Nephron progenitor cell (in vitro differentiated cells): ENCODE measurements around the gene MDM1.

ENCODE experiments used
- DNase-seq: peaks from one replicate; pipeline ENCODE4 v3.0.0; 2021
- H3K27ac Mint-ChIP-seq: 2 replicates; pipeline ENCODE4 v1.8.0; 2021; ENCODE audit warnings: mild to moderate bottlenecking, moderate library complexity, mixed read lengths
- H3K27me3 Mint-ChIP-seq: 2 replicates; pipeline ENCODE4 v1.8.0; 2021; ENCODE audit warnings: mild to moderate bottlenecking, low read depth, mixed read lengths; ENCODE audit not compliant: poor library complexity
- H3K36me3 Mint-ChIP-seq: 2 replicates; pipeline ENCODE4 v1.8.0; 2021; ENCODE audit warnings: low read depth, mixed read lengths
- H3K4me1 Mint-ChIP-seq: 2 replicates; pipeline ENCODE4 v1.8.0; 2021; ENCODE audit warnings: mixed read lengths
- H3K4me3 Mint-ChIP-seq: 2 replicates; pipeline ENCODE4 v1.8.0; 2021; ENCODE audit warnings: mild to moderate bottlenecking, moderate library complexity, mixed read lengths
- H3K9me3 Mint-ChIP-seq: 2 replicates; pipeline ENCODE4 v1.8.0; 2021; ENCODE audit warnings: mild to moderate bottlenecking, moderate library complexity, mixed read lengths
- CTCF ChIP-seq: fragments of 200-600 bp; sonication (generic); IDR thresholded peaks from 2 replicates; pipeline ENCODE4 v1.5.0; 2021; ENCODE audit warnings: antibody characterized with exemption

Gene MDM1

GRCh38 chr12:68350753-68351152, 18.6 kb upstream of the MDM1 start:
- H3K27ac Mint-ChIP-seq = no peak overlapping the region
- H3K4me1 Mint-ChIP-seq = peaks cover 11% of the 10 kb centered on the region
- DNase-seq = no peak
- peaks cover 9% of the 10 kb centered on the region for H3K27me3 Mint-ChIP-seq
- H3K36me3 Mint-ChIP-seq = no peaks in the 10 kb centered on the region
- TF ChIP-seq CTCF = no peak
- H3K4me3 Mint-ChIP-seq = no peak overlapping the region
- H3K9me3 Mint-ChIP-seq = no peaks in the 10 kb centered on the region

DNA sequence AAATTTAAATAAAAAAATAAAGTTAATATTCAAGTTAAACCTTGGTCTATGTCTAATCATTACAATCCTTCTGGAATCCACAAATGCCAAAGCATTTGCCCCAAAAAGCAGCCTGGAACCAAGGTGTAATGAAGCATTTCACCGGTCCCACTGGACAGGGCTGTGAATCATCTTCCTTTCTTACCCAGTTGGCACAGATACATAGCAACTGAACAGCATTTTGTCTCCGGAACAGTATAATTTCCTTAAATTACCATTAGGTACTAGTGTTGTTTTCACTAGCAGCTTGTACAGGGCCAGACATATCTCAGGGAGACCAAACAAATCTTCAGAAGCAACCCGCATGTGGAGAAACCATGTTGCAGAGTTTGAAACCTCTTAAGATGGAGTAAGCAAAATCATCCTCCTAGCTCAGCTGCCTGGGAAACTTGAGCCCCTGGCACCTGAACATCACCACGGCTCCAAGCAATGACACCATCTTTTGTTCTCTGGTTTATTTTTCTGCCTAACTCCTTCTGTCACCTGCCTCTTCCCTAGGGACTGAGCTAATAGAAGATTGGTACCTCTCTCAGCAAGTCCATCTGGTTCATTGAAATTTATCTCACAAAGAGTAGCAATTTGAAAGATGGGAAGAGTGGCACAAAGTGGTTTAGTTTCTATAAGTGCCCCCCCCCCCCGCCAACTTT, 17.9 kb upstream of the MDM1 start:
- no peaks in the 10 kb centered on the region for H3K36me3 Mint-ChIP-seq
- peaks cover 11% of the 10 kb centered on the region for H3K4me1 Mint-ChIP-seq
- H3K9me3 Mint-ChIP-seq = no peaks in the 10 kb centered on the region
- no peak overlapping the region for H3K4me3 Mint-ChIP-seq
- H3K27ac Mint-ChIP-seq = peak overlapping the region; percentile 21
- DNase-seq = no peak
- no peak for TF ChIP-seq CTCF
- peaks cover 9% of the 10 kb centered on the region for H3K27me3 Mint-ChIP-seq

DNA sequence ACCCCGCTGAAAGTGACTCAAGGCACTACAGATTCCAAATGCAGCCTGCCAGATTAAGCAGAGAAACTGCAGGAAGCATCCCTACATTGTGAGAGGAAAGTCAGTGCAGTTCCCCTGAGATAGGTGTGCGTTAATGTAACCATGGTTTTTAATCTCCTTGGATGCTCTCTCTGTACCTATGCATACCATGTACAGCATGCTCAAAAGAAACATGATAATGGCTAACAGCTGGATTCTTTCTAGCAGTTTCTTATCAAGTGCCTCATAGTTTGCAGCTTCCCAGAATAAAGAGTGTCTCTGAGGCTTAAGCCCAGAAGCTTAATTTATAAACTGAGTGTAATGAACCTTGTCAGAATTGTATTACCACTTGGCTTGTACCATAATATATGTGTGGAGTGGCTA, 17.1 kb upstream of the MDM1 start:
- peaks cover 9% of the 10 kb centered on the region for H3K27me3 Mint-ChIP-seq
- no peaks in the 10 kb centered on the region for H3K9me3 Mint-ChIP-seq
- TF ChIP-seq CTCF = no peak
- no peak for DNase-seq
- H3K36me3 Mint-ChIP-seq = no peaks in the 10 kb centered on the region
- H3K27ac Mint-ChIP-seq = no peak overlapping the region
- peaks cover 11% of the 10 kb centered on the region for H3K4me1 Mint-ChIP-seq
- no peak overlapping the region for H3K4me3 Mint-ChIP-seq

GRCh38 chr12:68348419-68348818, 16.3 kb upstream of the MDM1 start:
- no peaks in the 10 kb centered on the region for H3K9me3 Mint-ChIP-seq
- no peak overlapping the region for H3K27ac Mint-ChIP-seq
- TF ChIP-seq CTCF = no peak
- H3K36me3 Mint-ChIP-seq = no peaks in the 10 kb centered on the region
- no peak for DNase-seq
- no peak overlapping the region for H3K4me3 Mint-ChIP-seq
- peaks cover 9% of the 10 kb centered on the region for H3K27me3 Mint-ChIP-seq
- peaks cover 11% of the 10 kb centered on the region for H3K4me1 Mint-ChIP-seq

DNA sequence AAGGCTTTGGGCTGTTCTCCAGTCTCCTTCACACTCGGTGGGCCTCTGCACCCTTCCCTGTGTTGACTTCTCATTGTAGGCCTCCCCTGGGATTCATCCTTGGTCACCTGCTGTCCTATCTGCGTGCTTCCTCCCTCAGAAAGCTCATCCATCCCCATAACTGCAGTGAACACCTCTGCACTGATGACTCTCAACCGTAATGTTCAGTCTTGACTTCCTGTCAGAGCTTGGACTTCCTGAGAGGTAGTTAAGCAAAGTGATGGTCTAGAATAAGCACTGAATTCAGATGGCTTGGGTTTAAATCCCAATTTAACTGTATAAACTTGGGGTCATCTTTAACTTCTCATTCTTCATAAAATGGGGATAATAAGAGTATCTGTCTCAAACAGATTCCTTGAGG, 13.6 kb upstream of the MDM1 start:
- no peak for TF ChIP-seq CTCF
- no peak overlapping the region for H3K4me3 Mint-ChIP-seq
- peaks cover 3% of the 10 kb centered on the region for H3K27me3 Mint-ChIP-seq
- H3K27ac Mint-ChIP-seq = no peak overlapping the region
- DNase-seq = no peak
- H3K36me3 Mint-ChIP-seq = no peaks in the 10 kb centered on the region
- H3K4me1 Mint-ChIP-seq = peaks cover 10% of the 10 kb centered on the region
- no peaks in the 10 kb centered on the region for H3K9me3 Mint-ChIP-seq

DNA sequence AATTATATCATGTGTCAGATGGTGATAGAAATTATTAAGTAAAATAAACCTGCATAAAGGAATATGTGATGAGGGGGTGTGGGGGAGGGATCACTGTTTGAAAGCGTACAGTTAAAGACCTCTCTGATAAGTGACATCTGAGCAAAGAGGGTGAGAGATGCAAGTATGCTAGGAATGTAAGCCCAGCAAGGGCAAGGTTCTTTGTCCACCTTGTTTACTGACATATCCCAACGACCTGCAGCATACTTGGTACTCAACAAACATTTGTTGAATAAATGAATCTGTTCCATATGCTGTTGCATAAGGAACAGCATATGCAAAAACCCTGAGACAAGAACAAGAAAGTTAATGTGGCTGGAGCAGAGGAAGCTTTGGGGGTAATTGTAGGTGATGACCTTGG, 12.0 kb upstream of the MDM1 start:
- Mint-ChIP-seq H3K9me3 (no peaks in the 10 kb centered on the region), H3K4me1 (no peaks in the 10 kb centered on the region), H3K27ac (no peak overlapping the region), H3K36me3 (no peaks in the 10 kb centered on the region), H3K4me3 (no peak overlapping the region), H3K27me3 (no peaks in the 10 kb centered on the region)
- DNase-seq = no peak
- TF ChIP-seq CTCF = no peak
